Progenitor cell of endocrine pancreas (in vitro differentiated cells): ENCODE results near the gene GBF1. TPM values are rescaled to one million over a fixed set of nuclear protein-coding genes. Genes with fewer than 3 reads are reported as not detected.
"Not testable (repeated sequence)": the region's sequence is repeated elsewhere in the genome, so short reads cannot be mapped to it uniquely, and the experiment has no call there.

Source experiments
- DNase-seq: peaks from one replicate; pipeline ENCODE4 v3.0.0; 2021; ENCODE audit warnings: low spot score; ENCODE audit not compliant: unreplicated experiment
- H3K27ac Mint-ChIP-seq: 2 replicates; pipeline ENCODE4 v1.8.0; 2021; ENCODE audit warnings: mild to moderate bottlenecking, moderate library complexity, mixed read lengths
- H3K27me3 Mint-ChIP-seq: 2 replicates; pipeline ENCODE4 v1.8.0; 2021; ENCODE audit warnings: mixed read lengths
- H3K36me3 Mint-ChIP-seq: 2 replicates; pipeline ENCODE4 v1.8.0; 2022; ENCODE audit warnings: mixed read lengths; ENCODE audit not compliant: insufficient read depth
- H3K4me1 Mint-ChIP-seq: 2 replicates; pipeline ENCODE4 v1.8.0; 2021; ENCODE audit warnings: low read depth, mixed read lengths
- H3K4me3 Mint-ChIP-seq: 2 replicates; pipeline ENCODE4 v1.8.0; 2021; ENCODE audit warnings: low read depth, mild to moderate bottlenecking, moderate library complexity, mixed read lengths
- H3K9me3 Mint-ChIP-seq: 2 replicates; pipeline ENCODE4 v1.8.0; 2021; ENCODE audit warnings: low read depth, mixed read lengths
- total RNA-seq: library from RNA; stranded (reverse); gene quantifications from 2 replicates; pipeline ENCODE4 v1.2.1, GENCODE V29; 2021
- TF ChIP-seq, protein P1 (sequence below): fragments of 200-600 bp; sonication (generic); IDR thresholded peaks from one replicate; pipeline ENCODE4 v1.5.0; 2021; ENCODE audit warnings: antibody characterized with exemption, mild to moderate bottlenecking; ENCODE audit not compliant: unreplicated experiment

GBF1 gene
- total RNA-seq, 1 donor from 2014 or later: 54.6 TPM

DNA sequence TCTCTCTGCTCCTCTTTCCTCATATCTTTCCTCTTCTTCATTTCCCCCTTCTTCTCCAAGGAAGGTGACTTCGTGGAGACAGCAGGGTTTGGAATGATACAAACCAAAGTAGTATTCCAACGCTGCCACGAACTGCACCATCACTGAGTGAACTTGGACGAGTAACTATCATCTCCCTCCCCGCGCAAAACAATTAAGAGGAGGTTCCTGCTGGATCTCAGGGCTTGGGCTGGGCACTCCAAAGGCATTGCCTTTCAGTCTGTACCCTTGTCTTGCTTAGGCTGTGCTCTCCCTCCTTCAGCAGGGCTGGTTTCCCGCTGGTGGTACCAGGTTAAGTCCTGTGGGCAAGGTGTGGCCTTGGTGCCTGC lies 3.2 kb upstream of the GBF1 start:
- TF ChIP-seq, protein P1, sequence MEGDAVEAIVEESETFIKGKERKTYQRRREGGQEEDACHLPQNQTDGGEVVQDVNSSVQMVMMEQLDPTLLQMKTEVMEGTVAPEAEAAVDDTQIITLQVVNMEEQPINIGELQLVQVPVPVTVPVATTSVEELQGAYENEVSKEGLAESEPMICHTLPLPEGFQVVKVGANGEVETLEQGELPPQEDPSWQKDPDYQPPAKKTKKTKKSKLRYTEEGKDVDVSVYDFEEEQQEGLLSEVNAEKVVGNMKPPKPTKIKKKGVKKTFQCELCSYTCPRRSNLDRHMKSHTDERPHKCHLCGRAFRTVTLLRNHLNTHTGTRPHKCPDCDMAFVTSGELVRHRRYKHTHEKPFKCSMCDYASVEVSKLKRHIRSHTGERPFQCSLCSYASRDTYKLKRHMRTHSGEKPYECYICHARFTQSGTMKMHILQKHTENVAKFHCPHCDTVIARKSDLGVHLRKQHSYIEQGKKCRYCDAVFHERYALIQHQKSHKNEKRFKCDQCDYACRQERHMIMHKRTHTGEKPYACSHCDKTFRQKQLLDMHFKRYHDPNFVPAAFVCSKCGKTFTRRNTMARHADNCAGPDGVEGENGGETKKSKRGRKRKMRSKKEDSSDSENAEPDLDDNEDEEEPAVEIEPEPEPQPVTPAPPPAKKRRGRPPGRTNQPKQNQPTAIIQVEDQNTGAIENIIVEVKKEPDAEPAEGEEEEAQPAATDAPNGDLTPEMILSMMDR: no peak
- H3K4me3 Mint-ChIP-seq: peak overlapping the region; percentile 65
- H3K36me3 Mint-ChIP-seq: no peaks in the 10 kb centered on the region
- peaks cover 63% of the 10 kb centered on the region for H3K27me3 Mint-ChIP-seq
- no peak for DNase-seq
- no peaks in the 10 kb centered on the region for H3K9me3 Mint-ChIP-seq
- peaks cover 25% of the 10 kb centered on the region for H3K4me1 Mint-ChIP-seq
- H3K27ac Mint-ChIP-seq: no peak overlapping the region

DNA sequence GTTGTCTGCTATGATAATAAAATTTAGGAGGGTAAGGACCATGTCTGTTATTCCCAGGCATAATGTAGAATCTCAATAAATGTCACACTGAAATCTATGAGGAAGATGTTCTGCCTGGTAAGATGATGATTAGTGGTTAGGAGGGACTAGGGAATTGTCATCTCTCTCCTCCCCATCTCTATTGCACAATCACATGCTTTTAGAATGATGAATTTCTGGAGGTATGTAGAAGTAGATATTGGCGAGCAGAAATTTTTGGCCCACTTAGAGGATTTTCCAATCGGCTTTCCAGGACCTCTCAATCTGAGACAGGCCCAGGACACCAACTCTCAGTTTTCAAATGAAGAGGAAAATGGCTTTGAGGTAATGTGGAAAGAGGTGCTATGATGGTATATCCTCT lies 2.0 kb upstream of the GBF1 start:
- Mint-ChIP-seq H3K9me3 (no peaks in the 10 kb centered on the region), H3K27ac (no peak overlapping the region), H3K4me1 (peaks cover 35% of the 10 kb centered on the region), H3K36me3 (peaks cover 1% of the 10 kb centered on the region), H3K4me3 (no peak overlapping the region), H3K27me3 (peaks cover 53% of the 10 kb centered on the region)
- DNase-seq: no peak
- TF ChIP-seq, protein P1: no peak

DNA sequence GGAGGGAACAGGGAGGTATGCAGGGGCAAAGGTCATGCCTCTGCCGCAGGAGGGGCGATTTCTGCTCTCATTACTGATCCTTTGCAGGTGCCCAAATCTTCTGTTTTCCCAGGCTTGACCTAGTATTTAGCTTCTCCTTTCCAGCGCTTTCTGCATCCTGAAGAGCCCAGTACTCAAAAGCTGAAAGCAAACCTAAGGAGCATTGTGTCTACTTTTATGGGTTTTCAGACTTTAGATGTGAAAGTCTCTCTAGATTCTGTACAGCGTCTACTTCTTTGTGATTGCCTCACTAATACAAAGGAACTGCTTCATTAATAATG lies 560 bp downstream of the GBF1 start:
- peaks cover 27% of the 10 kb centered on the region for H3K27me3 Mint-ChIP-seq
- TF ChIP-seq, protein P1: no peak
- peaks cover 1% of the 10 kb centered on the region for H3K36me3 Mint-ChIP-seq
- H3K27ac Mint-ChIP-seq: peak overlapping the region; percentile 99
- H3K9me3 Mint-ChIP-seq: no peaks in the 10 kb centered on the region
- H3K4me3 Mint-ChIP-seq: peak overlapping the region; percentile 99
- DNase-seq: no peak
- H3K4me1 Mint-ChIP-seq: peaks cover 32% of the 10 kb centered on the region

- H3K27ac Mint-ChIP-seq: peak overlapping the region; percentile 99
- no peak for DNase-seq
Observed at GRCh38 chr10:102246261-102246660, 929 bp downstream of the GBF1 start.

DNA sequence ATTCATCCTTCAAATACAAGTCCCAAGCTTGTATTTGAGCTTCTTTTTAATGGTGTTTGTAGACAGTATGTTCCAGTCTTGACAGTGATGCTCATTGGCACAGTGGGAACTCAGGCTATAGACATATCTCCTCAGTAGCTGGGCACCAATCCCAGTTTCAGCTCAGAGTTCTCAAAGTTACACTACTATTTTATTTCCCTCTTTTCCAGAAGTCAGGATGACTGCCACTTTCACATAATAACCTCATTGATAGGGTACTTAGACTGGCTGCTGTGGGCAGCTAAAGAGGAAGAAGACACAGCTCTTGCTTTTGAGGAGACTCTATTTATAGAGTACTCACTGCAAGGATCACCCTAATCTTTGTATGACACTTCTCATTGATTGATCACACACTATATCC lies 2.4 kb downstream of the GBF1 start:
- DNase-seq: no peak
- H3K27me3 Mint-ChIP-seq: peaks cover 11% of the 10 kb centered on the region
- no peak overlapping the region for H3K4me3 Mint-ChIP-seq
- H3K27ac Mint-ChIP-seq: no peak overlapping the region
- no peaks in the 10 kb centered on the region for H3K9me3 Mint-ChIP-seq
- peaks cover 27% of the 10 kb centered on the region for H3K4me1 Mint-ChIP-seq
- peaks cover 1% of the 10 kb centered on the region for H3K36me3 Mint-ChIP-seq
- TF ChIP-seq, protein P1: no peak

More at GRCh38 chr10:102246261-102246660, 929 bp downstream of the GBF1 start:
- Mint-ChIP-seq H3K9me3 (no peaks in the 10 kb centered on the region), H3K4me3 (peak overlapping the region; percentile 99), H3K4me1 (peaks cover 30% of the 10 kb centered on the region), H3K27me3 (peaks cover 24% of the 10 kb centered on the region), H3K36me3 (peaks cover 1% of the 10 kb centered on the region)
- TF ChIP-seq, protein P1: no peak

DNA sequence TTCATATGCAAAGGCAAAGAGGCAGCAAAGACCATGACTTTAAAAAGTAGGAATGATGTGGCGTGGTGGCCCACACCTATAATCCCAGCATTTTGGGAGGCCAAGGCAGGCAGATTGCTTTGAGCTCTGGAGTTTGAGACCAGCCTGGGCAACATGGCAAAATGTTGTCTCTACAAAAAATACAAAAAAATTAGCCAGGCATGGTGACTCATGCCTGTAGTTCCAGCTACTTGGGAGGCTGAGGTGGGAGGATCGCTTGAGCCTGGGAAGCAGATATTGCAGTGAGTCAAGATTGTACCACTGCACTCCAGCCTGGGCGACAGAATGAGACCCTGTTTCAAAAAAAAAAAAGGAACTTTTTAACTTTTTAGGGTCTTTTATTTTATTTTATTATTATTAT lies 7.2 kb downstream of the GBF1 start:
- H3K4me1 Mint-ChIP-seq, DNase-seq, H3K9me3 Mint-ChIP-seq, H3K27me3 Mint-ChIP-seq, H3K4me3 Mint-ChIP-seq, H3K27ac Mint-ChIP-seq, H3K36me3 Mint-ChIP-seq: not testable (repeated sequence)
